Liver (tissue), 9 donors: Measurements from ENCODE around the gene REST. TPM values are rescaled to one million over a fixed set of nuclear protein-coding genes. Genes with fewer than 3 reads are reported as not detected.

Source experiments
- DNase-seq: peaks from one replicate; pipeline ENCODE4 v3.0.0-alpha.2; 2017; ENCODE audit warnings: low spot score
- H3K27ac ChIP-seq, 2 donors: one replicate each; pipeline ENCODE4 v1.7.0; 2013; ENCODE audit warnings: inconsistent platforms in 2 of 2, low read length in 2 of 2, control low read depth in 1 of 2, low read depth in 1 of 2, mild to moderate bottlenecking in 1 of 2
- H3K27me3 ChIP-seq, 4 donors: one replicate each; pipeline versions ENCODE4 v1.6.1 to v1.7.0; 2013; ENCODE audit warnings: low read length in 3 of 4, inconsistent platforms in 1 of 4, mild to moderate bottlenecking in 1 of 4, moderate library complexity in 1 of 4; ENCODE audit not compliant: control insufficient read depth in 4 of 4, insufficient read depth in 4 of 4
- H3K36me3 ChIP-seq, 4 donors: one replicate each; pipeline versions ENCODE4 v1.6.1 to v1.7.0; 2013; ENCODE audit warnings: low read length in 3 of 4, mild to moderate bottlenecking in 3 of 4, low read depth in 1 of 4, moderate library complexity in 1 of 4; ENCODE audit not compliant: control insufficient read depth in 4 of 4, insufficient read depth in 3 of 4
- H3K4me1 ChIP-seq, 4 donors: one replicate each; pipeline versions ENCODE4 v1.6.1 to v1.7.0; 2013; ENCODE audit warnings: low read length in 3 of 4, mild to moderate bottlenecking in 3 of 4, moderate library complexity in 1 of 4; ENCODE audit not compliant: control insufficient read depth in 4 of 4, insufficient read depth in 4 of 4
- H3K4me3 ChIP-seq, 3 donors: one replicate each; pipeline versions ENCODE4 v1.6.1 to v1.7.0; 2013; ENCODE audit warnings: low read length in 3 of 3, control low read depth in 1 of 3, low read depth in 1 of 3, mild to moderate bottlenecking in 1 of 3
- H3K9ac ChIP-seq, 2 donors: one replicate each; pipeline ENCODE4 v1.7.0; 2013; ENCODE audit warnings: low read length in 2 of 2, mild to moderate bottlenecking in 2 of 2, moderate library complexity in 2 of 2, control low read depth in 1 of 2, low read depth in 1 of 2
- H3K9me3 ChIP-seq, 4 donors: one replicate each; pipeline versions ENCODE4 v1.6.1 to v1.7.0; 2013; ENCODE audit warnings: low read length in 3 of 4; ENCODE audit not compliant: control insufficient read depth in 4 of 4
- ATF3 ChIP-seq: IDR thresholded peaks from 2 replicates; pipeline ENCODE4 v1.6.1; 2016; ENCODE audit warnings: antibody characterized with exemption
- CTCF ChIP-seq: fragments of 150-350 bp; IDR thresholded peaks from 2 replicates; pipeline ENCODE4 v1.5.1; 2017; ENCODE audit warnings: improper control_type of control experiment, low read depth, low read length; ENCODE audit not compliant: missing input control
- EGR1 ChIP-seq, 2 donors: IDR thresholded peaks; 2 replicates each; pipeline ENCODE4 v1.6.1; 2016 to 2018; ENCODE audit warnings: antibody characterized with exemption in 2 of 2, low read depth in 2 of 2
- FOXA1 ChIP-seq: IDR thresholded peaks from 2 replicates; pipeline ENCODE4 v1.6.1; 2016; ENCODE audit warnings: antibody characterized with exemption
- FOXA2 ChIP-seq: IDR thresholded peaks from 2 replicates; pipeline ENCODE4 v1.6.1; 2016; ENCODE audit warnings: antibody characterized with exemption
- GABPA ChIP-seq, 2 donors: IDR thresholded peaks in 1 of 2; conservative IDR thresholded peaks in 1 of 2; 2 replicates each; pipeline ENCODE4 v1.6.1; 2016; ENCODE audit warnings: antibody characterized with exemption in 2 of 2, mild to moderate bottlenecking in 1 of 2, moderate library complexity in 1 of 2
- HNF4A ChIP-seq, 2 donors: conservative IDR thresholded peaks; 2 replicates each; pipeline ENCODE4 v1.6.1; 2016; ENCODE audit warnings: antibody characterized with exemption in 2 of 2, mild to moderate bottlenecking in 2 of 2
- HNF4G ChIP-seq: IDR thresholded peaks from 2 replicates; pipeline ENCODE4 v1.6.1; 2016; ENCODE audit warnings: antibody characterized with exemption
- JUND ChIP-seq, 2 donors: IDR thresholded peaks; 2 replicates each; pipeline ENCODE4 v1.6.1; 2016; ENCODE audit warnings: antibody characterized with exemption in 2 of 2
- NR2F2 ChIP-seq: IDR thresholded peaks from 2 replicates; pipeline ENCODE4 v1.6.1; 2016; ENCODE audit warnings: antibody characterized with exemption
- RAD21 ChIP-seq, 2 donors: IDR thresholded peaks; 2 replicates each; pipeline ENCODE4 v1.6.1; 2016; ENCODE audit warnings: antibody characterized with exemption in 2 of 2, mild to moderate bottlenecking in 2 of 2
- REST ChIP-seq: IDR thresholded peaks from 2 replicates; pipeline ENCODE4 v1.6.1; 2016; ENCODE audit warnings: antibody characterized with exemption, mild to moderate bottlenecking
- RXRA ChIP-seq, 2 donors: IDR thresholded peaks; 2 replicates each; pipeline ENCODE4 v1.6.1; 2017 to 2018; ENCODE audit warnings: antibody characterized with exemption in 2 of 2, mild to moderate bottlenecking in 1 of 2
- SP1 ChIP-seq: IDR thresholded peaks from 2 replicates; pipeline ENCODE4 v1.6.1; 2018; ENCODE audit warnings: antibody characterized with exemption, mild to moderate bottlenecking
- TAF1 ChIP-seq: conservative IDR thresholded peaks from 2 replicates; pipeline ENCODE4 v1.6.1; 2016; ENCODE audit warnings: antibody characterized with exemption, mild to moderate bottlenecking
- YY1 ChIP-seq: IDR thresholded peaks from 2 replicates; pipeline ENCODE4 v1.6.1; 2016; ENCODE audit warnings: antibody characterized with exemption, mild to moderate bottlenecking
- WGBS: extraction: QIAGEN DNeasy Blood & Tissue Kit; methylation state at CpG from one replicate; pipeline ENCODE4 v1.1.7; 2013; 5-methylcytosine and 5-hydroxymethylcytosine counted together
- polyA plus RNA-seq, 2 donors: library from polyadenylated mRNA; stranded (reverse) in 1 of 2; unstranded in 1 of 2; fragments of 200-250 nt in 1 of 2; fragments of >200 nt in 1 of 2; fragmentation: Nextera tagmentation in 1 of 2; extraction: Ambion mirVana in 1 of 2; gene quantifications; one replicate each; pipeline versions ENCODE4 v1.2.1 to v1.2.3, GENCODE V29; 2013 to 2015
- total RNA-seq, 2 donors: library from RNA; depleted of rRNA; stranded (reverse); fragments of >200 nt; gene quantifications; one replicate each; pipeline ENCODE4 v1.2.3, GENCODE V29; 2014
- TF ChIP-seq, protein P1 (sequence below): IDR thresholded peaks from 2 replicates; pipeline ENCODE4 v1.6.1; 2016; ENCODE audit warnings: antibody characterized with exemption
- TF ChIP-seq, protein P2 (sequence below): IDR thresholded peaks from 2 replicates; pipeline ENCODE4 v1.6.1; 2016; ENCODE audit warnings: antibody characterized with exemption
- donor health status: healthy.
- donor health status: healthy.
- donor health status: healthy.
- donor health status: healthy.
- donor health status: healthy.

REST gene
- total and polyA plus RNA-seq, 4 donors = 3.7 to 18.1 (median 12.4) TPM

DNA sequence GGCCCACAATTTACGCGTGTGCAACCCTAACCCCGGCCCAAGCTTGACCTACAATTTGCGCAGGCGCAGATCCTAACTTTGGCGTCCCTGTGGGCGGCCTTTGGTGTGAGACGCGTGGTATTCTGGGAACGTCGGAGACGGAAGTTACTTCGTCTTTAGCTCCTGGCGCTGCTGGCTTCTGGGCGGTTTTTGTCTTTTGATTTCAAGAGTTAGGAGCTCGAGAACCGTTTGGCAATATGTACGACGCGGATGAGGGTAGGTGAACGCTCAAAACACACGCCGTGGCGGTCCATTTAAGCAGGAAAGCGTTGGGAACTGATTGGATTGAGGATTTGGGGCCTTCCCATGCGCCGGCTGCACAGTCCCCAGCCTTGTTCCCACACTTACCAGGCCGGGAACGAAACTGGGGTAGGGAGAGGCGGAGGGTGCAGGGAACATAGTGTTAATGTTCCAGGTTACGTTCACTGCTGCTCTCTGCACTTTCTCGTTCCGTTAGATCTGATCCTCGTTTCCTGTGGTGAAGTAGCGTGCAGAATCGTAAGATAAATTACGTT lies 71.1 kb downstream of the REST start, which contains the start of gene POLR2B:
Gene POLR2B, plus strand, starts transcription at position 147 of the 554 bp plus-strand sequence. Its CDS starts 90 bp downstream, at position 237.
- H3K9me3 ChIP-seq = peaks cover 0 to 2% (median 0%) of the 10 kb centered on the region in 4 donors
- peak; percentile 91 for DNase-seq
- H3K27ac ChIP-seq = peak within 1 kb of the TSS; percentile 88 to 93
- peaks cover 1 to 3% (median 2%) of the 10 kb centered on the region in 4 donors for H3K36me3 ChIP-seq
- H3K4me1 ChIP-seq = peaks cover 5 to 37% (median 22%) of the 10 kb centered on the region in 4 donors
- under 1% methylated on average over 37 of the region's 37 CpGs for WGBS
- TF ChIP-seq NR2F2 = peak; percentile 87
- peak in 1 of 2 donors; percentile 65 for TF ChIP-seq EGR1 (IDR thresholded peaks at IDR 0.05; ENCODE audit: low read depth in 2 of 2)
- TF ChIP-seq TAF1 = peak; percentile 88
- TF ChIP-seq YY1 = peak; percentile 87
- no peak for TF ChIP-seq HNF4G
- peak; percentile 26 for TF ChIP-seq FOXA1
- TF ChIP-seq JUND (IDR thresholded peaks at IDR 0.05) = no peak
- TF ChIP-seq FOXA2 = peak; percentile 8
- no peak for TF ChIP-seq CTCF
- peak in 1 of 2 donors; percentile 88 for TF ChIP-seq GABPA (IDR thresholded peaks at IDR 0.05 in 1 of 2, conservative IDR thresholded peaks at IDR 0.05 in 1 of 2)
- TF ChIP-seq ATF3 = no peak
- TF ChIP-seq RXRA (IDR thresholded peaks at IDR 0.05) = peak; percentile 60 to 67
- peak; percentile 86 for TF ChIP-seq REST
- no peak for TF ChIP-seq SP1
- peak; percentile 34 to 38 for TF ChIP-seq HNF4A (conservative IDR thresholded peaks at IDR 0.05)
- TF ChIP-seq RAD21 (IDR thresholded peaks at IDR 0.05) = no peak
- TF ChIP-seq, protein P1, sequence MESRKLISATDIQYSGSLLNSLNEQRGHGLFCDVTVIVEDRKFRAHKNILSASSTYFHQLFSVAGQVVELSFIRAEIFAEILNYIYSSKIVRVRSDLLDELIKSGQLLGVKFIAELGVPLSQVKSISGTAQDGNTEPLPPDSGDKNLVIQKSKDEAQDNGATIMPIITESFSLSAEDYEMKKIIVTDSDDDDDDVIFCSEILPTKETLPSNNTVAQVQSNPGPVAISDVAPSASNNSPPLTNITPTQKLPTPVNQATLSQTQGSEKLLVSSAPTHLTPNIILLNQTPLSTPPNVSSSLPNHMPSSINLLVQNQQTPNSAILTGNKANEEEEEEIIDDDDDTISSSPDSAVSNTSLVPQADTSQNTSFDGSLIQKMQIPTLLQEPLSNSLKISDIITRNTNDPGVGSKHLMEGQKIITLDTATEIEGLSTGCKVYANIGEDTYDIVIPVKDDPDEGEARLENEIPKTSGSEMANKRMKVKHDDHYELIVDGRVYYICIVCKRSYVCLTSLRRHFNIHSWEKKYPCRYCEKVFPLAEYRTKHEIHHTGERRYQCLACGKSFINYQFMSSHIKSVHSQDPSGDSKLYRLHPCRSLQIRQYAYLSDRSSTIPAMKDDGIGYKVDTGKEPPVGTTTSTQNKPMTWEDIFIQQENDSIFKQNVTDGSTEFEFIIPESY = peak; percentile 97
- TF ChIP-seq, protein P2, sequence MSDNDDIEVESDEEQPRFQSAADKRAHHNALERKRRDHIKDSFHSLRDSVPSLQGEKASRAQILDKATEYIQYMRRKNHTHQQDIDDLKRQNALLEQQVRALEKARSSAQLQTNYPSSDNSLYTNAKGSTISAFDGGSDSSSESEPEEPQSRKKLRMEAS = peak; percentile 88
- H3K9ac ChIP-seq = peak within 1 kb of the TSS; percentile 71 to 97
- peak within 1 kb of the TSS; percentile 93 to 100 (median 97) for H3K4me3 ChIP-seq
- H3K27me3 ChIP-seq = no peaks in the 10 kb centered on the region
